Tibial nerve (tissue), 4 donors: Measurements from ENCODE around the gene LMBR1. TPM values are rescaled to one million over a fixed set of nuclear protein-coding genes. Genes with fewer than 3 reads are reported as not detected.
"Not testable (repeated sequence)": the region's sequence is repeated elsewhere in the genome, so short reads cannot be mapped to it uniquely, and the experiment has no call there.

Source experiments
- DNase-seq, 2 donors: peaks; one replicate each; pipeline ENCODE4 v3.0.0-alpha.2; 2019; ENCODE audit warnings: low spot score in 2 of 2
- H3K27ac ChIP-seq, 4 donors: fragments of 200-600 bp; sonication (generic) in 3 of 4; one replicate each; pipeline ENCODE4 v1.5.1; 2017 to 2019; ENCODE audit warnings: mild to moderate bottlenecking in 1 of 4
- H3K27me3 ChIP-seq, 2 donors: fragments of 200-600 bp; sonication (generic) in 1 of 2; one replicate each; pipeline versions ENCODE4 v1.5.1 to v1.6.0; 2017 to 2019
- H3K36me3 ChIP-seq, 3 donors: fragments of 200-600 bp; sonication (generic); one replicate each; pipeline ENCODE4 v1.5.1; 2018 to 2019
- H3K4me1 ChIP-seq, 4 donors: fragments of 200-600 bp; sonication (generic) in 3 of 4; one replicate each; pipeline ENCODE4 v1.5.1; 2017 to 2019
- H3K4me3 ChIP-seq, 4 donors: fragments of 200-600 bp; sonication (generic) in 3 of 4; one replicate each; pipeline ENCODE4 v1.5.1; 2017 to 2019; ENCODE audit warnings: mild to moderate bottlenecking in 1 of 4, moderate library complexity in 1 of 4
- H3K9me3 ChIP-seq, 4 donors: fragments of 200-600 bp; sonication (generic) in 3 of 4; one replicate each; pipeline ENCODE4 v1.5.1; 2017 to 2019
- CTCF ChIP-seq, 5 experiments: fragments of 200-600 bp in 3 of 5; fragments of 450-650 bp in 2 of 5; sonication (generic) in 3 of 5; IDR thresholded peaks; one replicate each; pipeline ENCODE4 v1.5.1; 2016 to 2019; ENCODE audit warnings: antibody characterized with exemption in 5 of 5, mild to moderate bottlenecking in 3 of 5, moderate library complexity in 2 of 5
- EP300 ChIP-seq, 2 donors: sonication (generic); formaldehyde crosslinking; IDR thresholded peaks; one replicate each; pipeline ENCODE4 v1.6.1; 2017; ENCODE audit warnings: antibody characterized with exemption in 2 of 2, mild to moderate bottlenecking in 1 of 2
- POLR2A ChIP-seq, 2 donors: fragments of 450-650 bp; IDR thresholded peaks; one replicate each; pipeline ENCODE4 v1.6.1; 2017; ENCODE audit warnings: antibody characterized with exemption in 2 of 2, mild to moderate bottlenecking in 2 of 2, moderate library complexity in 2 of 2
- WGBS, 2 donors: methylation state at CpG; one replicate each; pipeline ENCODE4 v1.1.5; 2018; 5-methylcytosine and 5-hydroxymethylcytosine counted together
- total RNA-seq, 4 donors: library from RNA; depleted of rRNA; stranded (reverse); fragments of >200 nt; gene quantifications; one replicate each; pipeline ENCODE4 v1.1.0, GENCODE V29; 2016

The LMBR1 gene
- total RNA-seq, 4 donors from 2014 or later = 48.1 to 139 (median 77.3) TPM

GRCh38 chr7:156935250-156935649, 42.3 kb upstream of the LMBR1 start:
- no peak for TF ChIP-seq EP300 (IDR thresholded peaks at IDR 0.05)
- no peak for TF ChIP-seq CTCF (IDR thresholded peaks at IDR 0.05)
- no peak for TF ChIP-seq POLR2A (IDR thresholded peaks at IDR 0.05)
- Histone ChIP-seq H3K36me3 (no peaks in the 10 kb centered on the region), H3K9me3 (no peaks in the 10 kb centered on the region), H3K4me1 (no peaks in the 10 kb centered on the region), H3K27ac (no peak overlapping the region), H3K4me3 (no peak overlapping the region), H3K27me3 (peaks cover 0 to 2% of the 10 kb centered on the region in 2 donors)
- no peak for DNase-seq
- WGBS, 2 donors = 75 to 82% methylated on average over 7 of the region's 7 CpGs

- Histone ChIP-seq H3K27ac (no peak overlapping the region), H3K4me3 (no peak overlapping the region), H3K36me3 (no peaks in the 10 kb centered on the region), H3K9me3 (no peaks in the 10 kb centered on the region), H3K27me3 (peaks cover 0 to 16% of the 10 kb centered on the region in 2 donors), H3K4me1 (no peaks in the 10 kb centered on the region)
- DNase-seq = no peak
- TF ChIP-seq EP300 (IDR thresholded peaks at IDR 0.05) (peak in 1 of 2 donors; percentile 20), CTCF (IDR thresholded peaks at IDR 0.05) (no peak)
- 34 to 40% methylated on average over 7 of the region's 7 CpGs for WGBS, 2 donors
Measured at GRCh38 chr7:156932006-156932405, 39.0 kb upstream of the LMBR1 start.

- WGBS, 2 donors = 63 to 65% methylated on average over 16 of the region's 16 CpGs
- no peaks in the 10 kb centered on the region for H3K36me3 ChIP-seq
Measured at GRCh38 chr7:156929789-156930539, 37.0 kb upstream of the LMBR1 start.

GRCh38 chr7:156928406-156928747, 35.4 kb upstream of the LMBR1 start:
- Histone ChIP-seq H3K27ac (no peak overlapping the region), H3K9me3 (no peaks in the 10 kb centered on the region), H3K27me3 (peaks cover 0 to 16% of the 10 kb centered on the region in 2 donors), H3K36me3 (no peaks in the 10 kb centered on the region), H3K4me1 (no peaks in the 10 kb centered on the region), H3K4me3 (no peak overlapping the region)
- TF ChIP-seq POLR2A (IDR thresholded peaks at IDR 0.05) = no peak
- TF ChIP-seq EP300 (IDR thresholded peaks at IDR 0.05) = no peak
- no peak for TF ChIP-seq CTCF (IDR thresholded peaks at IDR 0.05)
- 35 to 45% methylated on average over 5 of the region's 5 CpGs for WGBS, 2 donors
- DNase-seq = no peak

More at GRCh38 chr7:156929789-156930539, 37.0 kb upstream of the LMBR1 start:
- no peak overlapping the region for H3K4me3 ChIP-seq
- no peaks in the 10 kb centered on the region for H3K9me3 ChIP-seq
- peaks cover 0 to 16% of the 10 kb centered on the region in 2 donors for H3K27me3 ChIP-seq
- H3K4me1 ChIP-seq = no peaks in the 10 kb centered on the region
- H3K27ac ChIP-seq = no peak overlapping the region
- TF ChIP-seq CTCF (IDR thresholded peaks at IDR 0.05) (no peak), POLR2A (IDR thresholded peaks at IDR 0.05) (no peak), EP300 (IDR thresholded peaks at IDR 0.05) (no peak)
- DNase-seq = no peak

- TF ChIP-seq CTCF (IDR thresholded peaks at IDR 0.05) (no peak), POLR2A (IDR thresholded peaks at IDR 0.05) (no peak), EP300 (IDR thresholded peaks at IDR 0.05) (no peak)
- H3K36me3 ChIP-seq = no peaks in the 10 kb centered on the region
- H3K9me3 ChIP-seq = no peaks in the 10 kb centered on the region
- no peaks in the 10 kb centered on the region for H3K4me1 ChIP-seq
- no peak overlapping the region for H3K27ac ChIP-seq
- H3K27me3 ChIP-seq = peaks cover 0 to 21% of the 10 kb centered on the region in 2 donors
- no peak overlapping the region for H3K4me3 ChIP-seq
- DNase-seq = no peak
- 41 to 52% methylated on average over 17 of the region's 17 CpGs for WGBS, 2 donors
Measured at GRCh38 chr7:156927571-156928405, 34.8 kb upstream of the LMBR1 start.

GRCh38 chr7:156925821-156926220, 32.8 kb upstream of the LMBR1 start:
- not testable (repeated sequence) for H3K27ac ChIP-seq, H3K4me3 ChIP-seq, H3K4me1 ChIP-seq, H3K9me3 ChIP-seq, H3K36me3 ChIP-seq, DNase-seq
- peaks cover 0 to 24% of the 10 kb centered on the region in 2 donors for H3K27me3 ChIP-seq
- 79 to 85% methylated on average over 8 to 12 of the region's 12 CpGs for WGBS, 2 donors

GRCh38 chr7:156922304-156922703, 29.3 kb upstream of the LMBR1 start:
- WGBS, 2 donors = 79 to 82% methylated on average over 6 of the region's 6 CpGs
- not testable (repeated sequence) for H3K36me3 ChIP-seq, H3K27ac ChIP-seq, H3K4me3 ChIP-seq, H3K9me3 ChIP-seq, DNase-seq, H3K4me1 ChIP-seq
- peaks cover 0 to 16% of the 10 kb centered on the region in 2 donors for H3K27me3 ChIP-seq
